ENCODE data around the gene TMEM86B.

DNA sequence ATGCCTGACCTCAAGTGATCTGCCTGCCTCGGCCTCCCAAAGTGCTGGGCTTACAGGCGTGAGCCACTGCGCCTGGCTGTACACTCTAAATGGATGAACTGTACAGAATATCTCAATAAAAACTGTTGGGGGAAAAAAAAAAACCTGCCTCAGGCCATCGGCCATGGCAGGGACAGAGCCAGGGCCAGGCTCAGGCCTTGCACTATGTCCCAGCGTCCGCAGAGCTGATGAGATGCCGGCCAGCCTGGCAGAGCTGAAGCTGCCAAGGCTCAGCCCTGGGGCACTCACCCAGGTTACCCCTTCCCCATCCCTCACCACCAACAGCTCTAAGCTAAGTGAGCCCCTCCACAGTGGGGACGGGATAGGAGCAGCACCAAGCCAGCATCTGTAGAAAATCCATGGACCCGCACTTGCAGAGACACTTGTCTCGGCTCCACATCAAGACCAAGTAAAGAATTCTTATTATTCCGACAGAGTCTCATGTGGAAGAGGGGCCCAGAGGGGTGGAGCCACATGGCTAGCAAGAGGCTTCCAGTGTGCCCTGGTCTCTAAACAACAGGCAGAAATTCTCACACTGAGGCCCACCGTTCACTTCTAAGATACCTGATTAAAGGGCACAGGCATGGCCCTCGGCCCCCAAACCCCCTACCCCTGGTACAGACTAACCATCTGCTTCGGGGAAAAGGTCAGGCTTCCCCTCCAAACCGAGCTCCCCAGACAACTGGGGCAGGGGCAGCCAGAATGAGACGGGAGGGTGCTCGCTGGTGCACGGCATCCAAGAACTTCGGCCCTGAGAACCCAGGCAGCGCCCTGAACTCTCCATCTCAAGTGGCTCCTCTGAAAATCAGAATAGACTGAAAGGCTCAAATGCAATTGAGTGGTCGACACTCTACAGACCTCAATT is 24.4 kb upstream of the TMEM86B start:
- TF ChIP-seq, protein P1, sequence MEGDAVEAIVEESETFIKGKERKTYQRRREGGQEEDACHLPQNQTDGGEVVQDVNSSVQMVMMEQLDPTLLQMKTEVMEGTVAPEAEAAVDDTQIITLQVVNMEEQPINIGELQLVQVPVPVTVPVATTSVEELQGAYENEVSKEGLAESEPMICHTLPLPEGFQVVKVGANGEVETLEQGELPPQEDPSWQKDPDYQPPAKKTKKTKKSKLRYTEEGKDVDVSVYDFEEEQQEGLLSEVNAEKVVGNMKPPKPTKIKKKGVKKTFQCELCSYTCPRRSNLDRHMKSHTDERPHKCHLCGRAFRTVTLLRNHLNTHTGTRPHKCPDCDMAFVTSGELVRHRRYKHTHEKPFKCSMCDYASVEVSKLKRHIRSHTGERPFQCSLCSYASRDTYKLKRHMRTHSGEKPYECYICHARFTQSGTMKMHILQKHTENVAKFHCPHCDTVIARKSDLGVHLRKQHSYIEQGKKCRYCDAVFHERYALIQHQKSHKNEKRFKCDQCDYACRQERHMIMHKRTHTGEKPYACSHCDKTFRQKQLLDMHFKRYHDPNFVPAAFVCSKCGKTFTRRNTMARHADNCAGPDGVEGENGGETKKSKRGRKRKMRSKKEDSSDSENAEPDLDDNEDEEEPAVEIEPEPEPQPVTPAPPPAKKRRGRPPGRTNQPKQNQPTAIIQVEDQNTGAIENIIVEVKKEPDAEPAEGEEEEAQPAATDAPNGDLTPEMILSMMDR (conservative IDR thresholded peaks at IDR 0.05; ENCODE audit: low read depth, low read length), result no peak
- TF ChIP-seq EZH2 (IDR thresholded peaks at IDR 0.05; ENCODE audit: borderline replicate concordance, low read depth, low read length, poor library complexity, severe bottlenecking), result no peak

Data from A673 (cell line).